Activated CD4-positive, CD25-positive, alpha-beta regulatory T cell treated with anti-CD3 and anti-CD28 coated beads, Interleukin-2, amount 50 U/mL, for 72 hours (primary cell): Measurements from ENCODE around the gene CR1L.
A peak's percentile ranks its signal among the peaks of the same experiment; 100 is the strongest.
"Not testable (repeated sequence)": the region's sequence is repeated elsewhere in the genome, so short reads cannot be mapped to it uniquely, and the experiment has no call there.

Experiments
- DNase-seq: peaks from one replicate; pipeline ENCODE4 v3.0.0; 2021

The CR1L gene

GRCh38 chr1:207644852-207645634 lies at the start of gene CR1L:
CR1L (plus strand) TSS chr1:207645133; CDS start chr1:207645234, 101 bp downstream.
- peak; percentile 82 for DNase-seq

GRCh38 chr1:207603777-207604176 lies 41.2 kb upstream of the CR1L start:
- no peak for DNase-seq

GRCh38 chr1:207605444-207606361 lies 39.2 kb upstream of the CR1L start:
- DNase-seq = no peak

GRCh38 chr1:207606362-207606755 lies 38.6 kb upstream of the CR1L start:
- DNase-seq = no peak

GRCh38 chr1:207612762-207613161 lies 32.2 kb upstream of the CR1L start:
- no peak for DNase-seq

GRCh38 chr1:207619871-207620542 lies 24.9 kb upstream of the CR1L start:
- DNase-seq = no peak

- no peak for DNase-seq
Measured at GRCh38 chr1:207620543-207620893, 24.4 kb upstream of the CR1L start.

GRCh38 chr1:207625504-207626071 lies 19.3 kb upstream of the CR1L start:
- DNase-seq = not testable (repeated sequence)

- no peak for DNase-seq
Measured at GRCh38 chr1:207626972-207627337, 18.0 kb upstream of the CR1L start.

GRCh38 chr1:207627496-207627895 lies 17.4 kb upstream of the CR1L start:
- no peak for DNase-seq

- no peak for DNase-seq
Measured at GRCh38 chr1:207628776-207629175, 16.2 kb upstream of the CR1L start.

GRCh38 chr1:207631137-207631536 lies 13.8 kb upstream of the CR1L start:
- no peak for DNase-seq

GRCh38 chr1:207633226-207633625 lies 11.7 kb upstream of the CR1L start:
- DNase-seq = no peak

GRCh38 chr1:207633699-207634289 lies 11.1 kb upstream of the CR1L start:
- DNase-seq = not testable (repeated sequence)

- DNase-seq = not testable (repeated sequence)
Measured at GRCh38 chr1:207634293-207634692, 10.6 kb upstream of the CR1L start.

GRCh38 chr1:207635569-207636186 lies 9.3 kb upstream of the CR1L start:
- DNase-seq = not testable (repeated sequence)

- not testable (repeated sequence) for DNase-seq
Measured at GRCh38 chr1:207638487-207639145, 6.3 kb upstream of the CR1L start.

- DNase-seq = not testable (repeated sequence)
Measured at GRCh38 chr1:207639362-207639761, 5.6 kb upstream of the CR1L start.

- DNase-seq = no peak
Measured at GRCh38 chr1:207644166-207644851, 624 bp upstream of the CR1L start.

GRCh38 chr1:207645635-207646081 lies 725 bp downstream of the CR1L start:
- no peak for DNase-seq

GRCh38 chr1:207646171-207646570 lies 1.2 kb downstream of the CR1L start:
- no peak for DNase-seq
